HepG2 (cell line): ENCODE measurements around the gene COMMD3. TPM values are rescaled to one million over a fixed set of nuclear protein-coding genes. Genes with fewer than 3 reads are reported as not detected.

ENCODE experiments used
- ATAC-seq: fragments of 200-7000 bp; cut with Tn5 transposase; 3 replicates; pipeline ENCODE4 v1.9.1; 2020; ENCODE audit warnings: mild to moderate bottlenecking, moderate library complexity
- BruUV-seq: library from RNA; stranded (reverse); fragments of 400-500 nt; replicated peaks from 2 replicates; lab custom pipeline; 2021; lab: Mats Ljungman, UMichigan
- CTCF ChIA-PET: fragments of 300-600 bp; formaldehyde crosslinking; extraction: SDS; loops from one replicate; lab custom pipeline; 2021; ENCODE audit warnings: low total read pairs, inconsistent platforms, low intra/inter-chr PET ratio; lab: Yijun Ruan, JAX
- POLR2A ChIA-PET: fragments of 350-600 bp; sonication (Branson Sonifier 250); formaldehyde crosslinking; loops from one replicate; lab custom pipeline; 2020; ENCODE audit warnings: antibody characterized with exemption, inconsistent platforms; lab: Yijun Ruan, JAX
- DNase-seq: peaks from one replicate; pipeline ENCODE4 v3.0.0-alpha.2; 2015; ENCODE audit warnings: low spot score
- FAIRE-seq: peaks from 3 replicates; lab custom pipeline; 2011; peaks lifted over from hg19 to GRCh38; lab: Jason Lieb, UNC
- H2AFZ ChIP-seq: one replicate; pipeline ENCODE4 v1.6.1; 2011; ENCODE audit warnings: low read length, inconsistent platforms
- H3K27ac ChIP-seq: fragments of 300-600 bp; 3 replicates; pipeline ENCODE4 v1.8.0; 2011; ENCODE audit warnings: mixed run types, mild to moderate bottlenecking, mixed read lengths, low read length, inconsistent platforms; ENCODE audit not compliant: insufficient read depth; ENCODE audit errors: extremely low read length
- H3K27me3 ChIP-seq, 2 experiments: fragments of 200-600 bp in 1 of 2; 2 replicates in 1 of 2; 3 replicates in 1 of 2; pipeline versions ENCODE4 v1.6.0 to v1.8.0; 2011; ENCODE audit warnings: low read length in 2 of 2, mild to moderate bottlenecking in 2 of 2, moderate library complexity in 2 of 2, inconsistent platforms in 1 of 2; ENCODE audit not compliant: insufficient read depth in 2 of 2, control insufficient read depth in 1 of 2
- H3K36me3 ChIP-seq, 2 experiments: fragments of 200-600 bp in 1 of 2; replicated peaks in 1 of 2; 2 replicates in 1 of 2; 3 replicates in 1 of 2; pipeline versions ENCODE4 v1.5.1 to v1.8.0; 2011; ENCODE audit warnings: low read length in 2 of 2, inconsistent platforms in 1 of 2; ENCODE audit not compliant: insufficient read depth in 2 of 2, control insufficient read depth in 1 of 2
- H3K4me1 ChIP-seq: 2 replicates; pipeline ENCODE4 v1.5.1; 2012; ENCODE audit warnings: low read length, inconsistent platforms; ENCODE audit not compliant: insufficient read depth
- H3K4me2 ChIP-seq: 2 replicates; pipeline ENCODE4 v1.6.0; 2011; ENCODE audit warnings: low read depth, low read length, inconsistent platforms
- H3K4me3 ChIP-seq, 3 experiments: fragments of 200-600 bp in 1 of 3; sonication (generic), shearing (Covaris generic) in 1 of 3; replicated peaks in 1 of 3; 2 replicates each; pipeline ENCODE4 v1.5.1; 2011 to 2016; ENCODE audit warnings: low read length in 3 of 3, inconsistent platforms in 2 of 3, low read depth in 2 of 3, mild to moderate bottlenecking in 2 of 3, control low read depth in 1 of 3, mixed read lengths in 1 of 3; ENCODE audit not compliant: insufficient read depth in 1 of 3
- H3K79me2 ChIP-seq: one replicate; pipeline ENCODE4 v1.6.1; 2011; ENCODE audit warnings: low read length, inconsistent platforms; ENCODE audit not compliant: insufficient read depth
- H3K9ac ChIP-seq: 2 replicates; pipeline ENCODE4 v1.6.0; 2011; ENCODE audit warnings: mild to moderate bottlenecking, low read depth, low read length, inconsistent platforms; ENCODE audit not compliant: insufficient read depth
- H3K9me3 ChIP-seq: 2 replicates; pipeline ENCODE4 v1.5.1; 2012; ENCODE audit warnings: mild to moderate bottlenecking, low read length
- H4K20me1 ChIP-seq: 2 replicates; pipeline ENCODE4 v1.6.0; 2011; ENCODE audit warnings: inconsistent platforms, mild to moderate bottlenecking, low read length, moderate library complexity; ENCODE audit not compliant: insufficient read depth
- GABPA ChIP-seq, 2 experiments: IDR thresholded peaks; 2 replicates each; pipeline ENCODE4 v1.6.1; 2011 to 2016; ENCODE audit warnings: low read depth in 2 of 2, low read length in 1 of 2, missing biosample characterization in 1 of 2, missing genetic modification characterization in 1 of 2
- TBX2 ChIP-seq: sonication (generic); formaldehyde crosslinking; IDR thresholded peaks from 2 replicates; pipeline ENCODE4 v1.5.0; 2020; ENCODE audit warnings: missing genetic modification reagents, mild to moderate bottlenecking, borderline replicate concordance
- ZNF772 ChIP-seq: sonication (generic); formaldehyde crosslinking; IDR thresholded peaks from 2 replicates; pipeline ENCODE4 v1.5.0; 2020; ENCODE audit warnings: mild to moderate bottlenecking, missing genetic modification reagents
- WGBS: methylation state at CpG from one replicate; pipeline ENCODE4 v1.1.6; 2017; ENCODE audit warnings: low lambda C conversion rate; 5-methylcytosine and 5-hydroxymethylcytosine counted together
- in situ Hi-C: cut with HindIII; loops from 2 replicates; pipeline ENCODE4 v1.10.0; 2017; ENCODE audit warnings: low pct_unique_long_range_greater_than_20kb; ENCODE audit not compliant: extremely low pct_ligation_motif_present
- intact Hi-C: fragments of 100-400 bp; cut with micrococcal nuclease; formaldehyde crosslinking; loops from one replicate; pipeline ENCODE4 v1.10.0; 2022; ENCODE audit not compliant: unreplicated experiment
- polyA plus RNA-seq, 8 experiments: library from polyadenylated mRNA; depleted of rRNA in 3 of 8; stranded (reverse) in 7 of 8; unstranded in 1 of 8; fragments of >200 nt; fragmentation: Illumina TruSeq in 4 of 8; extraction: Trizol in 4 of 8; gene quantifications; 2 replicates each; pipeline versions ENCODE4 v1.2.1 to v1.2.3, GENCODE V29; 2011 to 2016; ENCODE audit warnings: low read depth in 4 of 8, missing spikeins in 1 of 8, mixed read lengths in 1 of 8; ENCODE audit not compliant: insufficient read depth in 1 of 8
- total RNA-seq, 5 experiments: library from RNA; depleted of rRNA; stranded (reverse); fragments of >200 nt; fragmentation: Illumina TruSeq; extraction: Trizol; gene quantifications; 2 replicates each; pipeline ENCODE4 v1.2.3, GENCODE V29; 2016; ENCODE audit warnings: low read depth in 1 of 5
- TF ChIP-seq, protein P1 (sequence below): sonication (generic); formaldehyde crosslinking; IDR thresholded peaks from 2 replicates; pipeline ENCODE4 v1.4.0; 2020; ENCODE audit warnings: low read depth, missing genetic modification reagents

COMMD3 gene
- total and polyA plus RNA-seq, 2 of the 13 experiments (the other 11 are each of a cell fraction or from before 2014, with no cell fraction given): 38.7 to 54.4 TPM

DNA sequence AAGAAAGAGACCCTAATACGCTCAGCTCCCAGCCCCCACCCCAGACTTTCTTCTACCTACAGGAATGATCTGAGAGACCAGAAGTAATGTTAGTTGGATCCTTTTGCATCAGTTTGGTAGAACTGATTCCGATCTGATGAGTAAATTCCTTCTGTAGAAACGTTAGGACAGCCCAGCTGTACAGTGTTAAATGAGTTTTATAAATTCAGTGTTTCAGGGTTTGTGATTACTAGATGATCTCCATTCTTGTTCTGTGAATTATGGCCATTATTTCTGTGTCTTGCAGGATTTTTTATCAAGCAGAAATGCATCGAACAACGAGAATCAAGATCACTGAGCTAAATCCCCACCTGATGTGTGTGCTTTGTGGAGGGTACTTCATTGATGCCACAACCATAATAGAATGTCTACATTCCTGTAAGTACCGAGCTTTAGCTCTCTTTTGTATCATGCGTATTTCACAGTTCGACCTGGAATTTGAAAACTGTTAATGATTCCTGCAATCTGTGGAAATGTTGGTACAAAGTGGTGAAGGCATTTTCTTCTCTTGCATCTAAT, 10.0 kb downstream of the COMMD3 start:
- Histone ChIP-seq H3K4me2 (peak overlapping the region; percentile 77), H3K36me3 (peaks cover 0 to 15% of the 10 kb centered on the region in 2 experiments; a peak in 2 of 5 replicates), H3K4me3 (peak overlapping the region; percentile 52 to 79 (median 54); a peak in 4 of 6 replicates), H3K4me1 (peaks cover 38% of the 10 kb centered on the region), H2AFZ (no peak overlapping the region), H3K27ac (peak overlapping the region; percentile 56), H4K20me1 (peaks cover 32% of the 10 kb centered on the region), H3K9ac (0 out of 2 replicates have a peak overlapping the region, but pooled peaks have one; percentile 36), H3K79me2 (peaks cover 30% of the 10 kb centered on the region), H3K9me3 (no peaks in the 10 kb centered on the region), H3K27me3 (peaks cover 0 to 7% of the 10 kb centered on the region in 2 experiments; a peak in 2 of 5 replicates)
- ChIA-PET POLR2A (interaction anchor here (0.6 to 2.4 kb wide), 2 partner anchors 10 to 14 kb away, joined by 3 to 15 read pairs; partner anchors contain the start of gene COMMD3), CTCF (no interaction called here)
- no TSS peak for BruUV-seq
- ATAC-seq (no peak), FAIRE-seq (no peak), DNase-seq (no peak)
- 81% methylated on average over 8 of the region's 8 CpGs for WGBS
- in situ Hi-C loops: no loop called here
- TF ChIP-seq ZNF772 (CRISPR knock-in tag) (0 out of 2 replicates have a peak, but pooled peaks have one; percentile 22), TBX2 (CRISPR knock-in tag) (0 out of 2 replicates have a peak, but pooled peaks have one; percentile 8), GABPA (IDR thresholded peaks at IDR 0.05; ENCODE audit: low read depth, low read length) (no peak), GABPA (CRISPR knock-in tag; IDR thresholded peaks at IDR 0.05; ENCODE audit: low read depth) (peak; percentile 1; the same call in 1 of the 2 replicates)
- TF ChIP-seq, protein P1, sequence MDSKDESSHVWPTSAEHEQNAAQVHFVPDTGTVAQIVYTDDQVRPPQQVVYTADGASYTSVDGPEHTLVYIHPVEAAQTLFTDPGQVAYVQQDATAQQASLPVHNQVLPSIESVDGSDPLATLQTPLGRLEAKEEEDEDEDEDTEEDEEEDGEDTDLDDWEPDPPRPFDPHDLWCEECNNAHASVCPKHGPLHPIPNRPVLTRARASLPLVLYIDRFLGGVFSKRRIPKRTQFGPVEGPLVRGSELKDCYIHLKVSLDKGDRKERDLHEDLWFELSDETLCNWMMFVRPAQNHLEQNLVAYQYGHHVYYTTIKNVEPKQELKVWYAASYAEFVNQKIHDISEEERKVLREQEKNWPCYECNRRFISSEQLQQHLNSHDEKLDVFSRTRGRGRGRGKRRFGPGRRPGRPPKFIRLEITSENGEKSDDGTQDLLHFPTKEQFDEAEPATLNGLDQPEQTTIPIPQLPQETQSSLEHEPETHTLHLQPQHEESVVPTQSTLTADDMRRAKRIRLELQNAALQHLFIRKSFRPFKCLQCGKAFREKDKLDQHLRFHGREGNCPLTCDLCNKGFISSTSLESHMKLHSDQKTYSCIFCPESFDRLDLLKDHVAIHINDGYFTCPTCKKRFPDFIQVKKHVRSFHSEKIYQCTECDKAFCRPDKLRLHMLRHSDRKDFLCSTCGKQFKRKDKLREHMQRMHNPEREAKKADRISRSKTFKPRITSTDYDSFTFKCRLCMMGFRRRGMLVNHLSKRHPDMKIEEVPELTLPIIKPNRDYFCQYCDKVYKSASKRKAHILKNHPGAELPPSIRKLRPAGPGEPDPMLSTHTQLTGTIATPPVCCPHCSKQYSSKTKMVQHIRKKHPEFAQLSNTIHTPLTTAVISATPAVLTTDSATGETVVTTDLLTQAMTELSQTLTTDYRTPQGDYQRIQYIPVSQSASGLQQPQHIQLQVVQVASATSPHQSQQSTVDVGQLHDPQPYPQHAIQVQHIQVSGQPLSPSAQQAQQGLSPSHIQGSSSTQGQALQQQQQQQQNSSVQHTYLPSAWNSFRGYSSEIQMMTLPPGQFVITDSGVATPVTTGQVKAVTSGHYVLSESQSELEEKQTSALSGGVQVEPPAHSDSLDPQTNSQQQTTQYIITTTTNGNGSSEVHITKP (CRISPR knock-in tag): no peak
- intact Hi-C loops: loop anchor here (10.0 kb wide), 1 partner anchor 189 kb away; no protein-coding TSS in a partner anchor
